ENCODE results near the gene MUC5B. TPM values are rescaled to one million over a fixed set of nuclear protein-coding genes. Genes with fewer than 3 reads are reported as not detected.

MUC5B gene
- total RNA-seq, 2 experiments from 2014 or later: not detected

GRCh38 chr11:1239596-1240205 is 16.8 kb downstream of the MUC5B start:
- POLR2A ChIA-PET: no interaction called here
- intact Hi-C loops (cut with DNase I, micrococcal nuclease): no loop called here

GRCh38 chr11:1240771-1241170 is 17.9 kb downstream of the MUC5B start:
- no peak for DNase-seq
- intact Hi-C loops (cut with DNase I, micrococcal nuclease): no loop called here
- CTCF ChIA-PET: no interaction called here

More at GRCh38 chr11:1239596-1240205, 16.8 kb downstream of the MUC5B start:
- Mint-ChIP-seq H3K4me1 (ENCODE audit: low read depth) (no peaks in the 10 kb centered on the region), H3K27me3 (no peaks in the 10 kb centered on the region), H3K4me3 (no peak overlapping the region), H3K9me3 (no peaks in the 10 kb centered on the region), H3K27ac (no peak overlapping the region), H3K36me3 (ENCODE audit: low read depth) (no peaks in the 10 kb centered on the region)
- TF ChIP-seq, protein P1, sequence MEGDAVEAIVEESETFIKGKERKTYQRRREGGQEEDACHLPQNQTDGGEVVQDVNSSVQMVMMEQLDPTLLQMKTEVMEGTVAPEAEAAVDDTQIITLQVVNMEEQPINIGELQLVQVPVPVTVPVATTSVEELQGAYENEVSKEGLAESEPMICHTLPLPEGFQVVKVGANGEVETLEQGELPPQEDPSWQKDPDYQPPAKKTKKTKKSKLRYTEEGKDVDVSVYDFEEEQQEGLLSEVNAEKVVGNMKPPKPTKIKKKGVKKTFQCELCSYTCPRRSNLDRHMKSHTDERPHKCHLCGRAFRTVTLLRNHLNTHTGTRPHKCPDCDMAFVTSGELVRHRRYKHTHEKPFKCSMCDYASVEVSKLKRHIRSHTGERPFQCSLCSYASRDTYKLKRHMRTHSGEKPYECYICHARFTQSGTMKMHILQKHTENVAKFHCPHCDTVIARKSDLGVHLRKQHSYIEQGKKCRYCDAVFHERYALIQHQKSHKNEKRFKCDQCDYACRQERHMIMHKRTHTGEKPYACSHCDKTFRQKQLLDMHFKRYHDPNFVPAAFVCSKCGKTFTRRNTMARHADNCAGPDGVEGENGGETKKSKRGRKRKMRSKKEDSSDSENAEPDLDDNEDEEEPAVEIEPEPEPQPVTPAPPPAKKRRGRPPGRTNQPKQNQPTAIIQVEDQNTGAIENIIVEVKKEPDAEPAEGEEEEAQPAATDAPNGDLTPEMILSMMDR (IDR thresholded peaks at IDR 0.05): no peak
- CTCF ChIA-PET: no interaction called here
- Histone ChIP-seq H3K36me3 (ENCODE audit: insufficient read depth, low read length) (no peaks in the 10 kb centered on the region), H3K9me3 (ENCODE audit: control insufficient read depth in 1 of 2, insufficient read depth in 1 of 2, low read length in 2 of 2) (peaks cover 0 to 32% of the 10 kb centered on the region in 2 experiments), H3K27me3 (ENCODE audit: control insufficient read depth in 1 of 2, insufficient read depth in 2 of 2, low read length in 2 of 2) (no peaks in the 10 kb centered on the region), H3K4me3 (ENCODE audit: low read length) (no peak overlapping the region), H3K4me1 (ENCODE audit: insufficient read depth, low read length) (no peaks in the 10 kb centered on the region), H3K27ac (ENCODE audit: low read depth in 1 of 2, low read length in 2 of 2) (no peak overlapping the region)
- no peak for DNase-seq
- no peak for ATAC-seq (ENCODE audit: poor library complexity)

GRCh38 chr11:1241706-1242105 is 18.8 kb downstream of the MUC5B start:
- H3K27me3 ChIP-seq (ENCODE audit: control insufficient read depth in 1 of 2, insufficient read depth in 2 of 2, low read length in 2 of 2): no peaks in the 10 kb centered on the region
- H3K4me1 ChIP-seq (ENCODE audit: insufficient read depth, low read length): no peaks in the 10 kb centered on the region
- intact Hi-C loops (cut with DNase I, micrococcal nuclease): no loop called here
- ChIA-PET CTCF (no interaction called here), POLR2A (no interaction called here)
- H3K9me3 ChIP-seq (ENCODE audit: control insufficient read depth in 1 of 2, insufficient read depth in 1 of 2, low read length in 2 of 2): peaks cover 0 to 32% of the 10 kb centered on the region in 2 experiments
- no peaks in the 10 kb centered on the region for H3K27me3 Mint-ChIP-seq
- no peak overlapping the region for H3K4me3 Mint-ChIP-seq
- ATAC-seq (ENCODE audit: poor library complexity) (no peak), DNase-seq (no peak)
- H3K4me3 ChIP-seq (ENCODE audit: low read length): no peak overlapping the region
- no peak overlapping the region for H3K27ac Mint-ChIP-seq
- no peaks in the 10 kb centered on the region for H3K4me1 Mint-ChIP-seq (ENCODE audit: low read depth)
- TF ChIP-seq, protein P1 (IDR thresholded peaks at IDR 0.05): no peak
- H3K27ac ChIP-seq (ENCODE audit: low read depth in 1 of 2, low read length in 2 of 2): no peak overlapping the region
- no peaks in the 10 kb centered on the region for H3K36me3 Mint-ChIP-seq (ENCODE audit: low read depth)
- no peaks in the 10 kb centered on the region for H3K9me3 Mint-ChIP-seq
- no peaks in the 10 kb centered on the region for H3K36me3 ChIP-seq (ENCODE audit: insufficient read depth, low read length)

More at GRCh38 chr11:1240771-1241170, 17.9 kb downstream of the MUC5B start:
- POLR2A ChIA-PET: no interaction called here
- Histone ChIP-seq H3K9me3 (ENCODE audit: control insufficient read depth in 1 of 2, insufficient read depth in 1 of 2, low read length in 2 of 2) (peaks cover 0 to 32% of the 10 kb centered on the region in 2 experiments), H3K27me3 (ENCODE audit: control insufficient read depth in 1 of 2, insufficient read depth in 2 of 2, low read length in 2 of 2) (no peaks in the 10 kb centered on the region), H3K4me3 (ENCODE audit: low read length) (no peak overlapping the region), H3K36me3 (ENCODE audit: insufficient read depth, low read length) (no peaks in the 10 kb centered on the region), H3K27ac (ENCODE audit: low read depth in 1 of 2, low read length in 2 of 2) (no peak overlapping the region), H3K4me1 (ENCODE audit: insufficient read depth, low read length) (no peaks in the 10 kb centered on the region)
- TF ChIP-seq, protein P1 (IDR thresholded peaks at IDR 0.05): no peak
- Mint-ChIP-seq H3K4me3 (no peak overlapping the region), H3K27me3 (no peaks in the 10 kb centered on the region), H3K4me1 (ENCODE audit: low read depth) (no peaks in the 10 kb centered on the region), H3K27ac (no peak overlapping the region), H3K36me3 (ENCODE audit: low read depth) (no peaks in the 10 kb centered on the region), H3K9me3 (no peaks in the 10 kb centered on the region)
- ATAC-seq (ENCODE audit: poor library complexity): no peak

Measured in CD4-positive, alpha-beta T cell (primary cell).